Caki2 (cell line): ENCODE results near the gene BICDL2. TPM values are rescaled to one million over a fixed set of nuclear protein-coding genes. Genes with fewer than 3 reads are reported as not detected.
"Not testable (repeated sequence)": the region's sequence is repeated elsewhere in the genome, so short reads cannot be mapped to it uniquely, and the experiment has no call there.

Experiments used
- DNase-seq: peaks from one replicate; pipeline ENCODE4 v3.0.0-alpha.2; 2015; ENCODE audit warnings: low read depth
- in situ Hi-C: cut with HindIII; loops from 2 replicates; pipeline ENCODE4 v1.10.0; 2016; ENCODE audit warnings: low sequenced_read_pairs, low pct_unique_long_range_greater_than_20kb, mixed read lengths
- total RNA-seq: library from RNA; depleted of rRNA; stranded (reverse); fragments of >200 nt; shearing (Covaris generic); gene quantifications from 2 replicates; pipeline ENCODE4 v1.2.3, GENCODE V29; 2014; ENCODE audit warnings: low replicate concordance

BICDL2 gene
- total RNA-seq, 1 experiment from 2014 or later: not detected

DNA sequence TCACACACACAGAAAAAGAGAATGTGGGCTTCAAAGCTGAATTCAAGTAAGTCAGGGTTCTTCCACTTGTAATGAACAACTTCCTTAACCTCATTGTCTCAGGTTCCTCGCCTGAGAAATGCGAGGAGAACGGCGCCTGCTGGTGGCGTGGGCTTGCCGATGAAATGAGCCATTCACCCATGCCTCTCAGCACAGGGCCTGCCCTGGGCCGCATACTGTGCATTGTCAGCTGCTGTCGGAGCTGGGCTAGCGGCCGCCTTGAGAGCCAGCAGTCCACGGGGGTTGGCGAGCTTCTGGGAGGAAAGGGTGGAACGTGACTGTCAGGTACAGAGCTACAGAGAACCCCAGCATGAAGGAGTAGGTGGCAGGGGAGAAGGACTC is 16.6 kb upstream of the BICDL2 start:
- DNase-seq, in situ Hi-C loops: not testable (repeated sequence)

DNA sequence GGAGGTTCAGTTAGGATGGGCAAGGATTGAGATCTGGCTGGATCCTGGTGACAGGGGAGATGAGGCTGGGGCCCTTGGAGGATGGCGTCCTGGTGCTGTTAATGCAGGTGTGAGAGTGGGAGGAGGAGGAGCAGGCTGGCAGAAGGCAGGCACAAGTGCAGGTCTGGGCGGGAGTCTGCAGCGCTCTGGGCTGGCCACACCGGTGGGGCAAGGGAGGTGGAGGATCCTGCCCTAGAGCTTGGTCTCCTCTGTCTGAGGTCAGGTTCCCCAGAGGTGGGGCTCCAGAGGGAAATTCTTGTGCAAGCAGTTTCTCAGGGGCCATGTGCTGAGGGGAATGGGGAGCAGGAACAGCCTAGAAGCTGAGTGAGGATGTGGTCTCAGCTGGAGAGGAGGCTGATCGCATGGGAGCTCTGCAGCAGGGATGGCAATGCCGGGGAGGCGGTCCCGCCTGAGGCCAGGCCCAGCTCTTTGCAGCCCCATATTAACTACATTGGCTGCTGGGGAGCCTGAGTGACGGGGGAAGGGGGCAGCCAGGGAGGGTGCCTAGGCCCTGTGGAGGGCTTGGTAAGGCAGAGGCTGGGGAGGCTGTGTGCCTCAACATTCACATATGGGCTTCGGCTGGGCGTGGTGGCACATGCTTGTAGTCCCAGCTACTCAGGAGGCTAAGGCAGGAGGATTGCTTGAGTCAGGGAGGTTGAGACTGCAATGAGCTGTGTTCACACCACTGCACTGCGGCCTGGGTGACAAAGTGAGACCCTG is 16.0 kb upstream of the BICDL2 start:
- in situ Hi-C loops, DNase-seq: not testable (repeated sequence)

DNA sequence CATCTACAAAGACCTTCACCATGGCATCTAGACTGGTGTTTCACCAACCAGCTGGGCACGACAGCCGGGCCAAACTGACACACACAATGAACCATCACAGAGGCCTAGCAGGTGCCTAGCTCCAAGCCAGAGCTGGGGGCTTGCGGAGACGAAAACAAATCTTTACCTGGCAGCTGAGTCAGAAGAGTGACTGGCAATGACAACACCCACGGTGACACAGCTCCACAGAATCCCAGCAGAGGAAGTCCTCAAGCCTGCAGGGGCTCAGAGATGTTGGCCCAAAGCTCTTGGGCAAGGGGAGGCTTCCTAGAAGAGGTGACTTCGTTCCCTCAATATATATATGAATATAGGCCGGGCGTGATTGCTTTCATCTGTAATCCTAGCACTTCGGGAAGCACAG is 14.8 kb upstream of the BICDL2 start:
- no peak for DNase-seq
- in situ Hi-C loops: no loop called here

DNA sequence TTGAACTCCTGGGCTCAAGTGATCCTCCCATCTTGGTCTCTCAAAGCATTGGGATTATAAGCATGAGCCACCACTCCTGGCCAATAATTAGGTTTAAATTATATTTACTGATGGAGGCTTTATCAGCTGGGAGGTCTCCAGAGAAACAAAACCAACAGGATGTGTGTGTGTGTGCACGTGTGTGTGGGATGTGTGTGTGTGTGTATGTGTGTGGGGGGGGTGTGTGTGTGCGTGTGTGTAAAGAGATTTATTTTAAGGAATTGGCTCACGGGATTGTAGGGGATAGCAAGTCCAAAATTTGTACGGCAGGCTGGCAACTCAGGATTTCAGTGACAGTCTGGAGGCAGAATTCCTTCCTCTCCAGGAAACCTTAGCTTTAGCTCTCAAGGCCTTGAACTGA is 14.3 kb upstream of the BICDL2 start:
- in situ Hi-C loops: no loop called here
- no peak for DNase-seq

DNA sequence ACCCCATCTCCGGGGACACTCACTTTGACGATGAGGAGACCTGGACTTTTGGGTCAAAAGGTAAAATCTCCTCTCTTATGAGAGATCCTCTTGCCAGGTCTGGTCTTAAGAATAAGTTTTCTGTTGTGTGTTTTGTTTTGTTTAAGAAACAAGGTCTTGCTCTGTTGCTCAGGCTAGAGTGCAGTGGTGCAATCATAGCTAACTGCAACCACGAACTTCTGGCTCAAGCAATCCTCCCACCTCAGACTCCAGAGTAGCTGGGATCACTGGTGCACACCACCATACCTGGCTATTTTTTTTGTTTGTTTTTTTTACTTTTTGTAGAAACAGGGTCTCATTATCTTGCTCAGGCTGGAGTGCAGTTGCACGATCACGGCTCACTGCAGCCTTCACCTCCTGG is 13.7 kb upstream of the BICDL2 start:
- in situ Hi-C loops: no loop called here
- no peak for DNase-seq

DNA sequence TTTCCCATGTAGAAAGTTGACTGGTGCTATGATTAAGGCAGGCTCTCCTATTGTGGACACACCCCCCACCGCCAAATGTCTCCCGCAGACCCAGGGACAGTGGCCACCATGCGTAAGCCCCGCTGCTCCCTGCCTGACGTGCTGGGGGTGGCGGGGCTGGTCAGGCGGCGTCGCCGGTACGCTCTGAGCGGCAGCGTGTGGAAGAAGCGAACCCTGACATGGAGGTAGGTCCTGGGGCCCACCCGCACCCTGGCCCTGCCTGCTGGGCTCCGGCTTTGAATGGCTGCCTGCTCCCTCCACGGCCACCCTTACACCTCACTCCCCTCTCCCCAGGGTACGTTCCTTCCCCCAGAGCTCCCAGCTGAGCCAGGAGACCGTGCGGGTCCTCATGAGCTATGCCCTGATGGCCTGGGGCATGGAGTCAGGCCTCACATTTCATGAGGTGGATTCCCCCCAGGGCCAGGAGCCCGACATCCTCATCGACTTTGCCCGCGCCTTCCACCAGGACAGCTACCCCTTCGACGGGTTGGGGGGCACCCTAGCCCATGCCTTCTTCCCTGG is 13.3 kb upstream of the BICDL2 start:
- in situ Hi-C loops: no loop called here

DNA sequence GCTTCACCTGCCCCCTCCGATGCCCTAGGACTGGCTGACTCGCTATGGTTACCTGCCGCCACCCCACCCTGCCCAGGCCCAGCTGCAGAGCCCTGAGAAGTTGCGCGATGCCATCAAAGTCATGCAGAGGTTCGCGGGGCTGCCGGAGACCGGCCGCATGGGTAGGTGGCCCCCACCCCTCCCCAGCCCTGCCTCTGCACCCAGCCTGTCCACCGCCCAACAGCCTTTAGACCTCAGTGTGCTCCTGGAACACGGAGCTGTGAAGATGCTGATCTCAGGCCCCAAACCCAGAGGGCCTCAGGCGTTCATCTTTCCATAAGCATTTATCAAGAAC is 10.6 kb upstream of the BICDL2 start:
- in situ Hi-C loops: no loop called here
- DNase-seq: no peak

More for the DNA sequence above, 13.3 kb upstream of the BICDL2 start:
- DNase-seq: no peak

DNA sequence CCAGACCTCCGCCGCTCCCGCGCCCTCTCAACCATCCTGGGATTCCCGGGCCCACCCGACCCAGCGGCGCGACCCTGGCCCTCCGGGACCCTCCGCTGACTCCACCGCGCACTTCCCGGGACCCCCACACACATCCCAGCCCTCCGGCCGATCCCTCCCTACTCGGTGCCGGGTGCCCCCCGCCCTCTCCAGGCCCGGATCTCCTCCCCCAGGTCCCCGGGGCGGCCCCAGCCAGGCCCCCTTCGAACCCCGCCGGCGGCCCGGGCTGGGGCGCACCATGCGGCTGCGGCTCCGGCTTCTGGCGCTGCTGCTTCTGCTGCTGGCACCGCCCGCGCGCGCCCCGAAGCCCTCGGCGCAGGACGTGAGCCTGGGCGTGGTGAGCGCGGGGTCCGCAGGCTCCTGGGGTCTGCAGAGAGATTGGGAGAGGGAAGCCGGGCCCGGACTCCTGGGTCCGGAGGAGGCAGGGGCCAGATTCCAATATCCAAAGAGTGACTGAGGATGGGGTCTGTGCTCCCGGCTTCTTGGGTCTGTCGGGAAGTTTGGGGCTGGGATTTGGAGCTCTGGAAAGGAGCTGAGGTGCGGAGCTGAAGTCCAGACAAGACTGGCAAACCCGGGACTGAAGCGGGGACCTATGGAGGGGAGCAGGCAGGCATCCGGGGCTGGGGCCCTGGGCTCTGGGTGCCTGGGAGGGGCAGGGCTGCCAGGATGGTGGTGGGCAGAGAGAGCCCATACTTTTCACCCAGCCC is 10.1 kb upstream of the BICDL2 start:
- in situ Hi-C loops: no loop called here
- DNase-seq: no peak

DNA sequence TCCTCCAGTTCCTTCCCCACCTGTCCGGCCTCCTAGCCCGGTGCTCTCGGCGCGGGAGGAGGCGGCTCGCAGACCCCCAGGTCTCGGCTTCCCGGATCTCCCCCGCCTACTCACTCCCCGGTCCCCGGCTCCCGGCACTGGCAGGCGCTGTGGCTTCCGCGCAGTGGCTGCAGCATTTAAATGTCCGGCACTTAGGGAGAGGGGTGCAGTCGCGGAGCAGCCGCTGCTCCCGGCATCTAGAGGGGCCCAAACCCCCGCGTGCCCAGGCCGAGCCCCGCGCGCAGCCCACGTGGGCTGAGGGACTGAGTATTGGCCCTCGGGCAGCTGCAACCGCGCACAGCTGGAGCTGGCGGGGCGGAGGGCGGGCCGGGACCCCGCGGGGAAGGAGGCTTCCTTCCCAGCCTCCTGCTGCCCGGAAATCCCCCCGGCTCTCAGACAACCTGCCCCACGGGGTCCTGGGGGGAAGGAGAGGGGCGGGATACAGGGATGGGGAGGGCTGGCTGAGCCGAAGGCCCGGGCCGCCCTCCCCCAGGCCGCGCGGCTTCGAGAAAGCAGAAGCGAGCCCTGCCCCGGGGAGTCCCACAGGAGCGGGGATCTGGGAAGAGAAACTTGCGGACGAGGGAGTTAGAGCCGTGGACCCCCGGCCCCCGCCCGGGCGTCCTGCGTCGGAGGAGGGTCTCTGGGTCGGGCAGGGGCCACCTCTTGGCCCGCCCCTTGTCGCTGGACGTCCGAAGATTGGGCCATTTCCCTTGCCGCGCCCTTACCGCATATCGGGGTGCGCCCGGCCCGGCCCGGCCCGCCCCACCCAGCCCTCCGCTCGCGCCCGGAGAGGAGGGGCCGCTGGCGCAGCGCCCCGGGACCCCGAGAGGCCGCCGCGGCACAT is 9.3 kb upstream of the BICDL2 start, which contains the start of gene MMP25:
Gene MMP25, plus strand, starts transcription at position 804 of the 883 bp plus-strand sequence. CDS start 357 bp downstream, outside the sequence.
- no peak for DNase-seq
- in situ Hi-C loops: no loop called here

DNA sequence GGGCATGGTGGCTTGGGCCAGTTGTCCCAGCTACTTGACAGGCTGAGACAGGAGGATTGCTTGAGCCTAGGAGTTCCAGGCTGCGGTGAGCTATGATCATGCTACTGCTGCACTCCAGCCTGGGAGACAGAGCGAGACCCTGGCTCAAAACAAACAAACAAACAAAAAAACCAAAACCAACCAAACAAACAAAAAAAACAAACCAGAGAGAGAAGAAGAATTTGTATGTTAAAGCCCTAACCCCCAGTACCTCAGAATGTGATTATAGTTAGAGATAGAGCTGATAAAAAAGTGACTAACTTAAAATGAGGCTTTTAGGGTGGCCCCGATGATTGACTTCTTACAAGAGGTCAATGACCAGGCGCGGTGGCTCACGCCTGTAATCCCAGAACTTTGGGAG is 8.0 kb upstream of the BICDL2 start:
- in situ Hi-C loops: no loop called here
- DNase-seq: no peak

DNA sequence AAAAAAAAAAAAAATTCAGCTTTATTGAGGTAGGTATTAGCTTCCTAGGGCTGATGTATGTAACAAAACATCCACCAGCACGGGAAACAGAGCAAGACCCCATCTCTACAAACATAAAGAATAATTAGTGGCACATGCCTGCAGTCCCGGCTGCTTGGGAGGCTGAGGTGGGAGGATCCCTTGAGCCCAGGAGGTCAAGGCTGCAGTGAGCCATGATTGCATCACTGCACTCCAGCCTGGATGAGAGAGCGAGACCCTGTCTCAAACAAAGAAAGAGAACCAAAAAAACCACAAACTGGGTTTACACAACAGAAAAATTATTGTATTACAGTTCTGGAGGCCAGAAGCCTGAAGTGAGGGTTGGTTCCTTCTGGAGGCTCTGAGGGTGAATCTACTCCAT is 5.6 kb upstream of the BICDL2 start:
- DNase-seq: no peak
- in situ Hi-C loops: no loop called here

DNA sequence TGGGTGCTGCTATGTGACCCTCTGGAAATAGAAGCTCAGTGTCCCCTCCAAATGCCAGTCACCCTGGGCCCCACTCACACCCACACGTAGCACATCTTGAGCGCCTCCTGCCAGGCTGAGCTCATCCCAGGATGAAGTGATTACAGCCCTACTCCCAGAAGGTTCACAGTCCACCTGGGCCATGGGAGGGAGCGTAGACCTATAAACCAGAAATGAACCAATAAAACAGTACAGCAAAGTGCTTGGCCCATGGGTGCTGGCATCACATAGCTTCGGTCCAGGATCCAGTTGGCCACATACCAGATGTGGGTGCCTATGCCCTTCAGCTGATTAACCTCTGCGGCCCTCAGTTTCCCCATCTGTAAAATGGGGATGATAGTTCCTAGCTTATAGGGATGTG is 2.2 kb upstream of the BICDL2 start:
- in situ Hi-C loops: no loop called here
- no peak for DNase-seq

DNA sequence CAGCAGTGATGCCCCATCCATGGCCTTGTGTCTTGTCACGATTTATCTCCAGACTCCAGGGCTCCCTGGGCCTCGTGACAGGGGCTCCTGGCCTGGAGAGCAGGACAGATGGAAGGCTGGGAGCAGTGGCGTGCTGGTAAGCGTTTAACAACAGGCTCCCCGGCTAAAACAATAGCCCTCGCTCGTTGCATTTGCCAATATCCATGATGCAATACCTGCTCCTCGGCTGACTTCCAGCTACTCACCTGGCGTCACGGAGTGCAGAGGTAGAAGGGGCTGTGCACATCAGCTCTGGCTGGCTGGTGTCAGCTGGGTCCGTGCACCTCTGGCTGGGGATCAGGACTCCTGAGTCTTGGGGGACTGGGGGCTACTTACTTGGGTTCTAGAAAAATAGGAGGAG is 1.5 kb upstream of the BICDL2 start:
- DNase-seq: no peak
- in situ Hi-C loops: no loop called here

DNA sequence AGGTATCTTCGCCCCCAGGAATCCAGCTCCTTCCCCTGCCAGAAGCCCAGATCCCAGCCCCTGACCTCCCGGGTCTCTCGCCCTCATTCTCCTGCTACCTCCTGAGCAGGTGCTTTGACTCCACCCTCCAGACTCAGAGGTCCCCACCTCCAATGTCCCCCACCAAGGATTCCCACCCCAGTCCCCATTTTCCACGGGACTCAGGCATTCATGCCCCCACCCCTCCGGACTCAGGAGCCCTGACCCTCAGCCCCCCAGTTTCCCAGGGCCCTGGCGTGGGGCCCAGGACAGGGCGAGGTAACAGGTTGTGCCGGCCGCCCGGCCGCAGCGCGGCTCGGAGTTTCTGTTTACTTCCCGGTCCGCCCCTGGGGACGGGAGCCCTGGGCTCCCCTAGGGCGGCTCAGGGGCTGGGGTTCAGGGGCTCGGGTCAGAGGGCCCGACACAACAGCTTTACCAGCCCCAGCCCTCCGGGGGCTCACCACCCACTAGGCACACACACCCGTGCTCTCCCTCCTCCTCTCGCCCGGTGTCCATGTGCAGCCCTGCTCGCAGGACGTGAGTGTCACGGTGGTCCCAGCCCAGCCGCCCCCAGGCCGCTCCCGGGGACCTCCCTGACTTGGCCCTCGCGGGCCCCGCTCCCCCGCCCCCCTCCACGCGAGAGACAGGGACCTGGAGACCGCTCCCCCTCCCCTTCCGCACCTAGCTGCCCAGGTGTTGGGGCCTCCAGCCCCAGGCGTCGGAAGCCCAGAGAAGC is 595 bp downstream of the BICDL2 start:
- DNase-seq: no peak
- in situ Hi-C loops: no loop called here

DNA sequence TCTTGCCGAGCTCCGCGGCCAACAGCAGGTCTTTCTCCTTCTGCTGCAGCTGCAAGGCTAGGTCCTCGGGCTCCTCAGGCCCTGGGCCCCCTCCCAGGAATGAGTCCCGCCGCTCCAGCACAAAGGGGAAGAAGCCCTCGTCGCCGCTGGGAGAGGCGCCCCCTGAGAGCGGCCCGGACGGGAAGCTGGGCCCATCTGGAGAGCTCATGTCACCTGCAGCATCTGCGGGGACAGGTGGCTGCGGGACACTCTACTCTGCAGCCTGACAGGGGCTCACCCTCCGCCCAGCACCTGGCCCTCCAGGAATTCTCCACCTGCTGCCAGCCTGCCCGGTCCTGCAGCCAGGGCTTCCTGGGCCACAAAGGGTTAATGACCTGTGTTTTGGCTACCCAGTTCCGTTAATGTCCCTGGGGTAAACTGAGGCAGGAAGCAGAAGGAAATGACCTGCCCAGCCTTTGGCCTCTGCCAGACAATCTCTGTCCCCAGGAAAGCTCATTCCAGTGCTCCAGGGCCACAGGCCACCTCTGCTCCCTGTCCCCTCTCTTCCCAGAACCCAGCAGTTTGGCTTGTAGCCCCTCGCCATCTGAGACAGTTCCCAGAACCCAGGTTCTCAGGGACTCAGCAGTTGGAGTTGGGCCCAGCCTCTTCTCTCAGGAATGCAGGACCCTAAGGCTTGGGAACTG is 1.3 kb downstream of the BICDL2 start:
- in situ Hi-C loops: no loop called here
- DNase-seq: no peak

DNA sequence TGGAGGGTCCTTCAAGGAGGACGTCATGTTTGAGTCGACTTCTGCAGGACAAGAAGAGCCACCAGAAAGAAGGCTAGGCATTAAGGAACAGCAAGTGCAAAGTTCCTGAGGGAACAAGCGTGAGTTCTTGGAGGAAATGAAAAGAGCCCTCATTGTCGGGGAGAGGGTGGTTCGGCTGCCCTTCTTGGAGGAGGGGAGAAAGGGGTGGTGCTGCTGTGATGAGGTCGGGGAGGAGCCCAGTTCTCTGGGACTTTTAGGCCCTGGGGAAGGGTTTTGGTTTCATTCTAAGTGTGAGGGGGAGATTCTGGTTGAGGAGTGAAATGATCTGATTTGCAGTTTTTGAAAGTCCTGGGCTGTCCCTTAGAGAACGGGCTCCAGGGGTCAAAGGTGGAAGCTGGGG is 4.1 kb downstream of the BICDL2 start:
- no peak for DNase-seq
- in situ Hi-C loops: no loop called here
